NCI-H526 treated with DMSO at 0.1 percent for 48 hours (cell line): Measurements from ENCODE around the gene LAMB1.

Source experiments
- DNase-seq: peaks from one replicate; lab custom pipeline; 2025; lab: John Stamatoyannopoulos, UW

LAMB1 gene

DNA sequence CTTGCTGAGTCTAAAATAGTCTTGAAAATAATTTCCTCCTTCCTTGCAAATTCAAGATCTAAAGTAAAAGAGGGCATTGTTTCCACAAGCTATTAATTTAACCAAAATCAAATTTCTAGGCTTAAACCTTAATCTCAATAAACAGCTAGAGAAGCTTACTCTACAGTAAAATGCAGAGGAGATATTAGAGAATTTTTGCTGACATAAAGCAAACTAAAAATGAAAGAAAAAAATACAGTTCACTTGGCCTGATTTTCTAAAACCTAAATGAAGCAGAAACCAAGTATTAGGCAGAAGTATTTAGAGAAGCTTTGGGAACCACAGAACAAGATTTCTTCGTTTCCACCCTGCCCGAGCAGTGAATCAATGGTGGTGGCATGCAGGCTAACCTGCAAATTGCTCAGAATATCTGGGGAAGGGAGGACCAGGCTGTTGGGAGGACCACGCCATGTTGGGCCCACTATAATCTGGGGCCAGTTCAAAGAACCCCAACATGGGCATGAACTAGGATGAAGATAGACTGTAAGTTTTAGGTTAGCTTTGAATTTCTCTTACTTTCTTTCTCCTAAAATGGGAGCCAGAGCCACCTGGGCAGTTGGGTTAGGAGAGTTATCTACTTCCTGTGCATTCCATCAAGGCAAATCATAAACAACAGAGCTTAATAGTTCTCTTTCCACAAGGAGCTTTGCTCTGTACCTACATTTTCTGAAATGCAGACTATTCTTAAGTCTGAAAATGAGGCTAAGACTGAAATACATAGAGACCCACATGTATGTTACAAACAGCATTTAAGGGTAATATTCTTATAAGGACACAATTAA, 4.1 kb downstream of the LAMB1 start:
- no peak for DNase-seq

- DNase-seq, result no peak
Measured at GRCh38 chr7:107998150-107998549, 4.8 kb downstream of the LAMB1 start.

GRCh38 chr7:107996072-107996882, 6.7 kb downstream of the LAMB1 start:
- DNase-seq, result no peak

- no peak for DNase-seq
Measured at GRCh38 chr7:107995184-107996071, 7.5 kb downstream of the LAMB1 start.

DNA sequence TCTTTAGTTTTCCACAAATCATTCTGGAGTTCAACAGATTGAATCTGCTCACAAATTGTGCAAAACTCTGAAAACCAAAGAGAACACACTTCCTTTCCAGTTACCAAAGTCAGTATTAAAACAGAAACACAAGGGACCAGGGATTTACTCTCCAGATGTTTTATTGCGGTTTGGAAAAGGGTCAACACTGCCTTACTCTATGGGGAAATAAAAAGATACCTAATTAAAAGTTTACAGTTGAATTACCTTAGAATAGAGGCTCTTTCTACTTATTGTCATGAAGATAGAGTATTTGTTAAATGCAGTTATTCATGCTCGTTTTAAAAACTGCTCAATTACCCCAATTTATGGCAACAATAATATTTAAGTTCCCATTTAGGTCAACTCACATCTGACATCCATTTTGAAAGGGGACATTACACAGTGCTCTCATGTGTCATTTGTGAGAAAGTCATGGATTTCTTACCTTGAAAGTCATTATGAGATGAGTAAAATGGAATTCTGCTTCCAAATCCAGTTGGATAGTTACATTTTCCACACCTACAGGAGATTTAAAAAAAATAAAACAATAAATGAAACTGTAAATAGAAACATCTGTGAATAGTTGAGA, 8.4 kb downstream of the LAMB1 start:
- no peak for DNase-seq

DNA sequence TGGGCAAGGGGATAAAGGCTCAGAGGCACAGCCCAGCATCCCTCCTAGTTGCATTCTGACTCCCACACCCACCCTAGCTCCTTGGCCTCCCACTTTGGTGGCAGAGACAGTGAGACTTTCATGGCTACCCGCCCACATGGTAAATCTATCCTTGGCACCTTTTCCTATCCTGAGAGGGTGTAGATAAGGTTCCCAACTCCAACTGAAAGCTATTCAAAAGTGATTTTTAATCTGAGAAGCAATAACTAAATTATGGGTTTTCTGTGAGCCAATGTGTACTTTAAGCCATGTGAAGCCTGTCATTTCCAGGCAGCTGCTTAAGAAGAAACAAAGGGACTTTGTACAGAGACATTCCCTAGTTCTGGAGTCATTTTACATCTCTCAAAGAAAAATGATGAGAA, 9.1 kb downstream of the LAMB1 start:
- no peak for DNase-seq

- DNase-seq, result no peak
Measured at GRCh38 chr7:107989618-107990373, 13.2 kb downstream of the LAMB1 start.

DNA sequence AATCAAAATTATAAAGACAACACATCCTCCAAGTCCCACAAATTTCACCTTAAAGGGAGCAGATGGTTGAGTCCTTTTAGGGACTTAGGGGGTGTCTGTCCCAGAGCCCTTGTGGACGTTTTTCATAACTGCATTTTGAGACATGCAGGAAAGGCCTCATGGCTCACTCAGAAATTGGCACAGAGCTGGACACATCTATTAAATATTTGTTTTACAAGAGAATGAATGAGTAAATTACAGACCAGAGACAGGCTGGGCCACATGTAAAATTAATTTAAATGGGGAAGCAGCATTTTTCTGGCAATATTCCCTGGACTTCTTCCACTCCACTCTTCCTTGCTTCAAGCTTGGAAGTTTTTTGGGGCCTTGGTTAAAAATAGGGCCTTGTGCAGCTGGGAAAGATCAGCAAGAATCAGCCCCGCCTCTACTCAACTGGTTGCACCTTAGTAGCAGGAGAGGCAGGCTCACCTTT, 20.0 kb downstream of the LAMB1 start:
- DNase-seq, result no peak

GRCh38 chr7:107982042-107982840, 20.7 kb downstream of the LAMB1 start:
- DNase-seq, result no peak

DNA sequence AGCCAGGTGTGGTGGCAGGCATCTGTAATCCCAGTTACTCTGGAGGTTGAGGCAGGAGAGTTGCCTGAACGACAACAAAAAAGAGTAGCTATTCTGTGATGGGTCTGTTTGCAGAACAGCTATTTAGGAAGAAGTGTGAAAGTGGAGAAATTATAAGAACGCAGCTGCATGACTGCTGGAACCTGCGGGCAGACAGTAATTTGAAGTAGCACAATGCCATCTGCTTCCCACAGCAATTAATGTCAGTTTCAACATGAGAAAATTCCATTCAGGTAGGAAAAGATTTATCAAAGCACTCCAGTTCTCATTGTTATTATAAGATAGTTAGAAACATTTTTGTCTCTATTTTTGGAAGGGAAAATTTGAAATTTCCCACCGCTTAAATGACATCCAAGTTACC, 21.5 kb downstream of the LAMB1 start:
- no peak for DNase-seq

DNA sequence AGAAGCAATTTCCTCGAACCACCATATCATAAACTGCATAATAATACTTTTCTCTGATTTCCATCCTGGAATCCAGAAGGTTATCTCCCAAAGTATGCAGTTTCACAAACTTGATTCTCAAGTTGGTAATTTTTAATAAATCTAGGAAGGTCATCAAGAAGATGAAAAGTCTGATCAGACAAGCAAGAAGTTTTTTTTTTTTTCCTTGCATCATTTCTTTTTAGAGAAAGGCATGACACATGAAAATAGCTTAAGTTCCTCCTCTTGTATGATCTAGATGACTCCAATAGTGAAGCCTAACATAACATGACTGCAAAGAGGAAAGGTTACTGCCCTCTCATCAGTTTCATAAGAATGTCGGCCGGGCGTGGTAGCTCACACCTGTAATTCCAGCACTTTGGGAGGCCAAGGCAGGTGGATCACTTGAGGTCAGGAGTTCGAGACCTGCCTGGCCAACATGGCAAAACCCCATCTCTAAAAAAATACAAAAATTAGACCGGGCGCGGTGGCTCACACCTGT, 22.2 kb downstream of the LAMB1 start:
- no peak for DNase-seq

DNA sequence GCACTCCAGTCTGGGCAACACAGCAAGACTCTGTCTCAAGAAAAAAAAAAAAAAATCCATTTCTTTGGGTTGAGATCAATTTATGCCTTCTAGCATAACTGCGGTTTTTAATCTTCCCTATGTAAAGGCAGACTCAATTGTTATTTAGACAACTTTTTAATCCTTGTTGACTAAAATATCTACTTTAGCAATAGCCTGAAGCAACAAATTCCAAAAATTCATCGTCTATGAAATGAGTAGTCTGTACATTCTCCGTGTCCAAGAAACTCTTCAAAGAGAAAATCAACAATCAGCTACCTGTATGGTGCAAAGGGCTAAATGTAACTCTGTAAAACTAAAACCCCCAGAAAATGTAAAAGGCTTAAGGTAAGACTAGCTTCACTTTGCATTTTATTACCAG, 22.8 kb downstream of the LAMB1 start:
- DNase-seq, result no peak

DNA sequence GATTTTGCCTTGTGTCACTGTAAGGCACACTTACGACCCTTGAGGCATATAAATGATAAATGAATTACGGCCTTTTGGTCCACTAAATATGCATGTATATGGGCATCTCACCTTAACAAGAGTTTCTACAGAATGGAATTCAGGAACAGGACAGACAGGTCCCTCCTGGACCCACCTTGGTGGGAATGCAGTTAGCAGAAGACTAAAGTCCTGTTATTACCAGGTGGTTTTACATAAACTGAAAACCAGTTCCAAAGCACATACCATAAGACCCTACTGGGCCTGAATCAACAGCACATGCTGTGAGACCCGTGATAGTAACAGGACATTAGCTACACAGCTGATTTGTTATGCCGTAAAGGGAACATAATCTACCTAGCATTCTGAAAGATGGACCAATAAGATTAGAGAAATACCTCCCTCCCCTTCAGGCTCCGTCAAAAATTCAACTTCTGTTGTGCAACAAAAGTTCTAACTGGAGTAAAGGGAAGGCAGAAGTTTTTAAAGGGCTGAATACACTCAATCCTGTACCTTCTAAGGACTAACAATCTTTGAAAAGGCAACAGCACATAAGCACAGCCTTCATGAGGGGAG, 24.0 kb downstream of the LAMB1 start:
- DNase-seq, result no peak

DNA sequence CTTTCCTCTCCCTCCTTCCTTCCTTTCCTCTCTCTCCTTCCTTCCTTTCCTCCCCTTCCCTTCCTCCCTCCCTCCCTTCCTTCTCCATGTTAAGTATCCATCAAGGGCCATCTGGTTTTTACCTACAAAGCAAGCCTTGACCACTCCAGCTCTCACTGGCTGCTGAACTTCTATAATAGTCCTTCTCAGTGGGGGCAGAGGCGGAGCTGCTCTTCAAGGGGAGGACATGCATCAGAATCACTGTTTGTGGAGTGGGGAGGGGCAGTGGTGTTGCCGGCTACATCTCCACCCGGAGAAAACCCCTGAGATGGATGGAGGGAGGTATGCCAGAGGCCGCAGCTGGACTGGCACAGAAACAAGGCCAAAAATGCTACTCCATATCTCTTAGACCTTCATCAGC, 25.9 kb downstream of the LAMB1 start:
- DNase-seq, result no peak

GRCh38 chr7:107976620-107977019, 26.3 kb downstream of the LAMB1 start:
- no peak for DNase-seq

DNA sequence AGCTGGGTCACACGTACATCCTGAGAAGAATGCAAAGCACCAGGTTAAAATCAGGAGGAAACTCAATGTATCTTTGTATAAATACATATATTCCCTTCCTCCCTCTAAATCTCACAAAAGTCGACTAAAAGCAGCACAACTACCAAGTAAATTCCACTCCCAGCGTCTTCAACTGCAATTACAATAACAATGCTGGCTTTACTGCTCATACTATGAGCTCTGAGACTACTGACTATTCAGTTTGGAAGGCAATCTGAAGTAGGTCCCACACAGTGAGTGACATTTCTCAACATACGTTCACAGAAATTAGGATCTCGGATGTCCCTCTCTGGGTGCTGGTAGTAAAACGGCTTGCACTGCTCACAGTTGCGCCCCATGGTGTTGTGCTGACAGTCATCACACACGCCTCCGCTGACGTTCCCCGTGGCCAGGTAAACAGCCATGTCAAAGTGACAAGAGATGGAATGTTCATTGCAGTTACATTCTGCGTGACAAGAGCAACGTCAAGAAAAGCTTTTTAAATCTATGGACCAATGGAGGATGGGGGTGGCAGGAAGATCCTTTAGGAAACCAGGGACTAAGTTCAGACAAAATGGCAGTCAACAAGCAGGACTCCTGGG, 27.5 kb downstream of the LAMB1 start:
- no peak for DNase-seq

DNA sequence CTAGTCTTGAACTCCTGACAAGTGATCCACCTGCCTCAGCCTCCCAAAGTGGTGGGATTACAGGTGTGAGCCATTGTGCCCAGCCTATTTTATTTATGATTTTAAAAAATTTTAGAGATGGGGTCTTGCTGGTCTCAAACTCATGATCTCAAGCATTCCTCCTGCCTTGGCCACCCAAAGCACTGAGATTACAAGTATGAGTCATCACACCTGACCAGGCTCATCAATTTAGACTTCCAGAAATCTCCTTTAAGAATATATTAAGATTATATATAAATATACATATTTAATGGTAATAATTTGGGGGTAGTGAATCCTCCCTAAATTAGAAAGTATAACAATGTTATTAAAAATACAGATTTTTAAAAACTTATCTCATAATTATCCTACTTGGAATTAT, 29.1 kb downstream of the LAMB1 start:
- no peak for DNase-seq

GRCh38 chr7:107972941-107973376, 30.0 kb downstream of the LAMB1 start:
- no peak for DNase-seq

- DNase-seq, result no peak
Measured at GRCh38 chr7:107972075-107972482, 30.9 kb downstream of the LAMB1 start.
